SK-N-SH (cell line): ENCODE measurements around the gene OR6T1. TPM values are rescaled to one million over a fixed set of nuclear protein-coding genes. Genes with fewer than 3 reads are reported as not detected.
A peak's percentile ranks its signal among the peaks of the same experiment; 100 is the strongest.

ENCODE experiments used
- CTCF ChIA-PET: fragments of 300-600, 350-600 bp; formaldehyde crosslinking; extraction: SDS; loops from one replicate; lab custom pipeline; 2021; lab: Yijun Ruan, JAX
- POLR2A ChIA-PET: fragments of 350-600 bp; sonication (Branson Sonifier 250); formaldehyde crosslinking; extraction: SDS; loops from one replicate; lab custom pipeline; 2020; ENCODE audit warnings: antibody characterized with exemption, inconsistent platforms; lab: Yijun Ruan, JAX
- DNase-seq: peaks from one replicate; pipeline ENCODE4 v3.0.0; 2012
- H2AFZ ChIP-seq: fragments of 200-600 bp; sonication (generic); 2 replicates; pipeline ENCODE4 v1.8.1; 2016; ENCODE audit warnings: antibody characterized with exemption, mild to moderate bottlenecking, low read depth
- H3F3A ChIP-seq: fragments of 200-600 bp; sonication (generic); replicated peaks from 2 replicates; pipeline ENCODE3; 2016; ENCODE audit warnings: antibody characterized with exemption, mild to moderate bottlenecking; ENCODE audit not compliant: insufficient read depth
- H3K27ac ChIP-seq, 2 experiments: fragments of 200-500 bp in 1 of 2; fragments of 200-600 bp in 1 of 2; sonication (Bioruptor generic) in 1 of 2; sonication (generic), shearing (Covaris generic) in 1 of 2; 2 replicates each; pipeline versions ENCODE4 v1.5.1 to v1.6.1; 2014 to 2016; ENCODE audit warnings: low read depth in 2 of 2, inconsistent platforms in 1 of 2, low read length in 1 of 2, mild to moderate bottlenecking in 1 of 2, mixed read lengths in 1 of 2
- H3K27me3 ChIP-seq: fragments of 200-600 bp; sonication (generic), shearing (Covaris generic); 2 replicates; pipeline ENCODE4 v1.6.1; 2016; ENCODE audit warnings: mixed run types; ENCODE audit not compliant: insufficient read depth
- H3K36me3 ChIP-seq, 2 experiments: fragments of 200-500 bp in 1 of 2; fragments of 200-600 bp in 1 of 2; sonication (Bioruptor generic) in 1 of 2; sonication (generic) in 1 of 2; replicated peaks in 1 of 2; 2 replicates each; pipeline versions ENCODE3 to v1.5.1; 2014 to 2016; ENCODE audit warnings: low read length in 1 of 2, mild to moderate bottlenecking in 1 of 2; ENCODE audit not compliant: insufficient read depth in 2 of 2, control insufficient read depth in 1 of 2
- H3K4me1 ChIP-seq, 2 experiments: fragments of 200-500 bp in 1 of 2; fragments of 200-600 bp in 1 of 2; sonication (Bioruptor generic) in 1 of 2; sonication (generic), shearing (Covaris generic) in 1 of 2; 2 replicates each; pipeline versions ENCODE4 v1.5.1 to v1.6.1; 2014 to 2016; ENCODE audit warnings: low read depth in 1 of 2, low read length in 1 of 2, mixed run types in 1 of 2; ENCODE audit not compliant: insufficient read depth in 2 of 2, control insufficient read depth in 1 of 2
- H3K4me2 ChIP-seq: fragments of 200-600 bp; sonication (generic), shearing (Covaris generic); 2 replicates; pipeline ENCODE4 v1.6.1; 2017; ENCODE audit warnings: mixed run types
- H3K4me3 ChIP-seq, 2 experiments: fragments of 200-500 bp in 1 of 2; fragments of 200-600 bp in 1 of 2; sonication (Bioruptor generic) in 1 of 2; sonication (generic), shearing (Covaris generic) in 1 of 2; 2 replicates each; pipeline versions ENCODE4 v1.5.1 to v1.8.1; 2014 to 2016; ENCODE audit warnings: low read depth in 2 of 2, inconsistent platforms in 1 of 2, low read length in 1 of 2, mild to moderate bottlenecking in 1 of 2, mixed read lengths in 1 of 2, moderate library complexity in 1 of 2
- H3K79me2 ChIP-seq: fragments of 200-600 bp; sonication (generic); 2 replicates; pipeline ENCODE4 v1.8.1; 2017; ENCODE audit warnings: mild to moderate bottlenecking; ENCODE audit not compliant: insufficient read depth
- H3K9ac ChIP-seq: fragments of 200-600 bp; sonication (generic); 2 replicates; pipeline ENCODE4 v1.6.1; 2017; ENCODE audit warnings: mixed run types
- H3K9me2 ChIP-seq: fragments of 200-600 bp; sonication (generic); 2 replicates; pipeline ENCODE4 v1.6.1; 2017; ENCODE audit warnings: mixed run types
- H3K9me3 ChIP-seq: fragments of 200-600 bp; sonication (generic); 2 replicates; pipeline ENCODE4 v1.6.1; 2017; ENCODE audit warnings: mixed run types, mild to moderate bottlenecking, moderate library complexity
- H4K20me1 ChIP-seq: fragments of 200-600 bp; sonication (generic); 2 replicates; pipeline ENCODE4 v1.6.1; 2017; ENCODE audit warnings: mild to moderate bottlenecking, mixed run types; ENCODE audit not compliant: insufficient read depth
- CHD2 ChIP-seq: fragments of 150-350 bp; IDR thresholded peaks from 2 replicates; pipeline ENCODE4 v1.6.1; 2018; ENCODE audit warnings: low read length; ENCODE audit not compliant: partially characterized antibody
- ELF1 ChIP-seq: IDR thresholded peaks from 2 replicates; pipeline ENCODE4 v1.4.0; 2012
- EP300 ChIP-seq, 2 experiments: IDR thresholded peaks; 2 replicates each; pipeline versions ENCODE4 v1.4.0 to v1.6.1; 2012; ENCODE audit warnings: borderline replicate concordance in 1 of 2, low read depth in 1 of 2, low read length in 1 of 2
- FOSL2 ChIP-seq: IDR thresholded peaks from 2 replicates; pipeline ENCODE4 v1.4.0; 2012; ENCODE audit warnings: low read depth, mild to moderate bottlenecking, moderate library complexity, borderline replicate concordance
- FOXJ3 ChIP-seq: sonication (generic); formaldehyde crosslinking; IDR thresholded peaks from 2 replicates; pipeline ENCODE4 v1.5.1; 2020; ENCODE audit warnings: mild to moderate bottlenecking, missing genetic modification reagents
- FOXM1 ChIP-seq: IDR thresholded peaks from 2 replicates; pipeline ENCODE4 v1.4.0; 2012; ENCODE audit warnings: low read depth, mild to moderate bottlenecking
- GABPA ChIP-seq: IDR thresholded peaks from 2 replicates; pipeline ENCODE4 v1.4.0; 2012; ENCODE audit warnings: low read depth, mild to moderate bottlenecking
- JUND ChIP-seq: IDR thresholded peaks from 2 replicates; pipeline ENCODE4 v1.4.0; 2012
- NRF1 ChIP-seq: IDR thresholded peaks from 2 replicates; pipeline ENCODE4 v1.6.1; 2012; ENCODE audit warnings: low read depth, mild to moderate bottlenecking, low read length
- POLR2AphosphoS5 ChIP-seq: IDR thresholded peaks from 2 replicates; pipeline ENCODE4 v1.6.1; 2012; ENCODE audit warnings: low read depth, low read length
- RFX5 ChIP-seq: IDR thresholded peaks from 2 replicates; pipeline ENCODE4 v1.6.1; 2012; ENCODE audit warnings: mild to moderate bottlenecking, improper control_type of control experiment, low read length
- SMC3 ChIP-seq: IDR thresholded peaks from 2 replicates; pipeline ENCODE4 v1.6.1; 2012; ENCODE audit warnings: low read depth, low read length, improper control_type of control experiment
- TAF1 ChIP-seq: IDR thresholded peaks from 2 replicates; pipeline ENCODE4 v1.6.1; 2012; ENCODE audit warnings: low read depth, mild to moderate bottlenecking, low read length, moderate library complexity, borderline replicate concordance
- TCF12 ChIP-seq: IDR thresholded peaks from 2 replicates; pipeline ENCODE4 v1.4.0; 2012
- TEAD4 ChIP-seq: IDR thresholded peaks from 2 replicates; pipeline ENCODE4 v1.4.0; 2012; ENCODE audit warnings: mild to moderate bottlenecking, borderline replicate concordance; ENCODE audit not compliant: insufficient read depth
- WGBS: methylation state at CpG from one replicate; pipeline ENCODE4 v1.1.6; 2017; ENCODE audit warnings: low lambda C conversion rate; 5-methylcytosine and 5-hydroxymethylcytosine counted together
- polyA plus RNA-seq, 3 experiments: library from polyadenylated mRNA; depleted of rRNA; stranded (reverse); fragments of >200 nt; gene quantifications; 2 replicates each; pipeline ENCODE4 v1.2.3, GENCODE V29; 2012
- TF ChIP-seq, protein P1 (sequence below): IDR thresholded peaks from 2 replicates; pipeline ENCODE4 v1.6.1; 2012; ENCODE audit warnings: mild to moderate bottlenecking, low read depth, low read length, moderate library complexity
- TF ChIP-seq, protein P2 (sequence below): IDR thresholded peaks from 2 replicates; pipeline ENCODE4 v1.4.0; 2012; ENCODE audit warnings: low read depth, borderline replicate concordance
- TF ChIP-seq, protein P3 (sequence below): IDR thresholded peaks from 2 replicates; pipeline ENCODE4; 2012

OR6T1 gene
- polyA plus RNA-seq, 1 of the 3 experiments (the other 2 are of a cell fraction): not detected

DNA sequence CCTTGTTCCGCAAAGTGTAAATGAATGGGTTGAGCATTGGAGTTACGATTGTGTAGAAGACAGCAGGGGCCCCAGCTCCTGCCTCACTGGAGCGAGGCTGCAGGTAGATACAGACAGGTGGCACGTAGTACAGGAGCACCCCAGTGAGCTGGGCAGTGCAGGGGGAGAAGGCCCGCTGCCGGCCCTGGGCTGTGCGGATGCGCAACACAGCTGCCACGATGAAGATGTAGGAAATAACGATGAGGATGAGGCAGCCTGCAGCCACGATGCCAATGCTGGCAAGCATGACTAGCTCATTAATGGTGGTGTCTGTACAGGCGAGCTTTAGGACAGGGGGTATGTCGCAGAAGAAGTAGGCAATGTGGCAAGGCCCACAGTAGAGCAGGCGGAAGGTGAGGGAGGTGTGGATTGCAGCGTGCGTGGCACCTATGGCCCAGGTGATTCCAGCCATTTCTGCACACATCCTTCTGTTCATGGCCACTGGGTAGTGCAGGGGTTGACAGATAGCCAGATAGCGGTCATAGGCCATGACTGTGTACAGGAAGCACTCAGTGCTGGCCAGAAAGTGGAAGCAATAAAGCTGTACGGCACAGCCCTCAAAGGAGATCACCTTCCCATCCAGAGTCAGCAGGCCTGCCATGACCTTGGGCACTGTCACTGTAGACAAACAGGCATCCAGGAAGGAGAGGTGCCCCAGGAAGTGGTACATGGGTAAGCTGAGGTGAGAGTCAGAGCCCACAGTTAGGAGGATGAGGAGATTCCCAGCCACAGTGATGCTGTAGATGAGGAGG is 33.3 kb upstream of the OR6T1 start:
- POLR2A ChIA-PET: no interaction called here
- no peak overlapping the region for H3K4me3 ChIP-seq
- H4K20me1 ChIP-seq: no peaks in the 10 kb centered on the region
- 60% methylated on average over 14 of the region's 18 CpGs for WGBS
- no peak overlapping the region for H3K27ac ChIP-seq
- no peak overlapping the region for H3K4me2 ChIP-seq
- no peaks in the 10 kb centered on the region for H3K36me3 ChIP-seq
- TF ChIP-seq, protein P1, sequence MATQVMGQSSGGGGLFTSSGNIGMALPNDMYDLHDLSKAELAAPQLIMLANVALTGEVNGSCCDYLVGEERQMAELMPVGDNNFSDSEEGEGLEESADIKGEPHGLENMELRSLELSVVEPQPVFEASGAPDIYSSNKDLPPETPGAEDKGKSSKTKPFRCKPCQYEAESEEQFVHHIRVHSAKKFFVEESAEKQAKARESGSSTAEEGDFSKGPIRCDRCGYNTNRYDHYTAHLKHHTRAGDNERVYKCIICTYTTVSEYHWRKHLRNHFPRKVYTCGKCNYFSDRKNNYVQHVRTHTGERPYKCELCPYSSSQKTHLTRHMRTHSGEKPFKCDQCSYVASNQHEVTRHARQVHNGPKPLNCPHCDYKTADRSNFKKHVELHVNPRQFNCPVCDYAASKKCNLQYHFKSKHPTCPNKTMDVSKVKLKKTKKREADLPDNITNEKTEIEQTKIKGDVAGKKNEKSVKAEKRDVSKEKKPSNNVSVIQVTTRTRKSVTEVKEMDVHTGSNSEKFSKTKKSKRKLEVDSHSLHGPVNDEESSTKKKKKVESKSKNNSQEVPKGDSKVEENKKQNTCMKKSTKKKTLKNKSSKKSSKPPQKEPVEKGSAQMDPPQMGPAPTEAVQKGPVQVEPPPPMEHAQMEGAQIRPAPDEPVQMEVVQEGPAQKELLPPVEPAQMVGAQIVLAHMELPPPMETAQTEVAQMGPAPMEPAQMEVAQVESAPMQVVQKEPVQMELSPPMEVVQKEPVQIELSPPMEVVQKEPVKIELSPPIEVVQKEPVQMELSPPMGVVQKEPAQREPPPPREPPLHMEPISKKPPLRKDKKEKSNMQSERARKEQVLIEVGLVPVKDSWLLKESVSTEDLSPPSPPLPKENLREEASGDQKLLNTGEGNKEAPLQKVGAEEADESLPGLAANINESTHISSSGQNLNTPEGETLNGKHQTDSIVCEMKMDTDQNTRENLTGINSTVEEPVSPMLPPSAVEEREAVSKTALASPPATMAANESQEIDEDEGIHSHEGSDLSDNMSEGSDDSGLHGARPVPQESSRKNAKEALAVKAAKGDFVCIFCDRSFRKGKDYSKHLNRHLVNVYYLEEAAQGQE: no peak
- TF ChIP-seq NRF1: no peak
- no peak for TF ChIP-seq GABPA
- TF ChIP-seq, protein P2, sequence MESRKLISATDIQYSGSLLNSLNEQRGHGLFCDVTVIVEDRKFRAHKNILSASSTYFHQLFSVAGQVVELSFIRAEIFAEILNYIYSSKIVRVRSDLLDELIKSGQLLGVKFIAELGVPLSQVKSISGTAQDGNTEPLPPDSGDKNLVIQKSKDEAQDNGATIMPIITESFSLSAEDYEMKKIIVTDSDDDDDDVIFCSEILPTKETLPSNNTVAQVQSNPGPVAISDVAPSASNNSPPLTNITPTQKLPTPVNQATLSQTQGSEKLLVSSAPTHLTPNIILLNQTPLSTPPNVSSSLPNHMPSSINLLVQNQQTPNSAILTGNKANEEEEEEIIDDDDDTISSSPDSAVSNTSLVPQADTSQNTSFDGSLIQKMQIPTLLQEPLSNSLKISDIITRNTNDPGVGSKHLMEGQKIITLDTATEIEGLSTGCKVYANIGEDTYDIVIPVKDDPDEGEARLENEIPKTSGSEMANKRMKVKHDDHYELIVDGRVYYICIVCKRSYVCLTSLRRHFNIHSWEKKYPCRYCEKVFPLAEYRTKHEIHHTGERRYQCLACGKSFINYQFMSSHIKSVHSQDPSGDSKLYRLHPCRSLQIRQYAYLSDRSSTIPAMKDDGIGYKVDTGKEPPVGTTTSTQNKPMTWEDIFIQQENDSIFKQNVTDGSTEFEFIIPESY: no peak
- TF ChIP-seq TAF1: no peak
- no peak for TF ChIP-seq CHD2
- TF ChIP-seq, all 33 proteins: peak for 0
- H3K9ac ChIP-seq: no peak overlapping the region
- no peak for DNase-seq
- H3K9me3 ChIP-seq: no peaks in the 10 kb centered on the region
- H3K27me3 ChIP-seq: no peaks in the 10 kb centered on the region; the same call in 1 of the 2 replicates
- H3K79me2 ChIP-seq: no peaks in the 10 kb centered on the region
- peaks cover 8% of the 10 kb centered on the region for H3F3A ChIP-seq
- no peaks in the 10 kb centered on the region for H3K4me1 ChIP-seq
- CTCF ChIA-PET: no interaction called here
- H2AFZ ChIP-seq: no peak overlapping the region
- H3K9me2 ChIP-seq: no peaks in the 10 kb centered on the region

DNA sequence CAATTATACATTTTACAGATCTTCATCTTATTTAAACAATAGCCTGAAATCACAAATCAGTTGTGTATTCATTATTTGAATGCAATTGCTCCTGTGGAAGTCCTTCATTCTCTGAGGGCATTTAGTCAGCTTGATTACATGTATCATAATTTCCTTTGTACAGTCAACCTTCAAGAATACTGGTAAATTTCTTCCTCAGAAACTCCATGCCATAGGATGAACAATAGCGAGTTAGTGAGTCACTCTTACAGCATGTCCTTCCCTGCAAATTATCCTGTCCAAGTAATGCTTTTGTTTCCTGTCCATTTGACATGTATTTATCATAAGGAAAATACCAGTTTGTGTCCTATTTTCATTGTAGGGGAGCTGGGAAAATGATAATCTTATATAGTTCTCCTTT is 30.2 kb upstream of the OR6T1 start:
- Histone ChIP-seq H3K79me2 (no peaks in the 10 kb centered on the region), H3K36me3 (no peaks in the 10 kb centered on the region), H2AFZ (peak overlapping the region; percentile 19; the same call in 1 of the 2 replicates), H3K9ac (no peak overlapping the region), H3F3A (peaks cover 8% of the 10 kb centered on the region), H3K9me2 (no peaks in the 10 kb centered on the region), H3K4me3 (no peak overlapping the region), H3K4me2 (peak overlapping the region; percentile 19; the same call in 1 of the 2 replicates), H3K27ac (peak overlapping the region in 1 of 2 experiments; percentile 55; a peak in 2 of 4 replicates), H3K9me3 (no peaks in the 10 kb centered on the region), H4K20me1 (no peaks in the 10 kb centered on the region), H3K27me3 (no peaks in the 10 kb centered on the region), H3K4me1 (no peaks in the 10 kb centered on the region)
- DNase-seq: no peak
- 0% methylated on average over 1 of the region's 1 CpG for WGBS
- ChIA-PET POLR2A (no interaction called here), CTCF (no interaction called here)
- TF ChIP-seq ELF1 (no peak), TCF12 (peak; percentile 69), SMC3 (no peak), POLR2AphosphoS5 (no peak), JUND (peak; percentile 76), TEAD4 (0 out of 2 replicates have a peak, but pooled peaks have one; percentile 35), FOXJ3 (CRISPR knock-in tag) (no peak), FOXM1 (no peak), EP300 (IDR thresholded peaks at IDR 0.05; ENCODE audit: borderline replicate concordance in 1 of 2, low read depth in 1 of 2, low read length in 1 of 2) (peak in 1 of 2 experiments; percentile 43; a peak in 1 of 4 replicates), TAF1 (no peak), FOSL2 (peak; percentile 82), RFX5 (no peak)
- TF ChIP-seq, protein P3, sequence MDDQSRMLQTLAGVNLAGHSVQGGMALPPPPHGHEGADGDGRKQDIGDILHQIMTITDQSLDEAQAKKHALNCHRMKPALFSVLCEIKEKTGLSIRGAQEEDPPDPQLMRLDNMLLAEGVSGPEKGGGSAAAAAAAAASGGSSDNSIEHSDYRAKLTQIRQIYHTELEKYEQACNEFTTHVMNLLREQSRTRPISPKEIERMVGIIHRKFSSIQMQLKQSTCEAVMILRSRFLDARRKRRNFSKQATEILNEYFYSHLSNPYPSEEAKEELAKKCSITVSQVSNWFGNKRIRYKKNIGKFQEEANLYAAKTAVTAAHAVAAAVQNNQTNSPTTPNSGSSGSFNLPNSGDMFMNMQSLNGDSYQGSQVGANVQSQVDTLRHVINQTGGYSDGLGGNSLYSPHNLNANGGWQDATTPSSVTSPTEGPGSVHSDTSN: peak; percentile 80
- TF ChIP-seq, all 33 proteins: peak for 6
